Adrenal gland (tissue), 12 donors: Measurements from ENCODE around the gene BAG2. TPM values are rescaled to one million over a fixed set of nuclear protein-coding genes. Genes with fewer than 3 reads are reported as not detected.

Experiments
- DNase-seq, 7 donors: peaks; one replicate each; pipeline ENCODE4 v3.0.0-alpha.2; 2019 to 2020
- H3K27ac ChIP-seq, 5 donors: fragments of 200-600 bp; sonication (generic) in 4 of 5; 1 replicate in 3 of 5; 2 replicates in 2 of 5; pipeline versions ENCODE4 v1.5.1 to v1.8.0; 2016 to 2020; ENCODE audit warnings: mild to moderate bottlenecking in 1 of 5
- H3K27me3 ChIP-seq: fragments of 200-600 bp; 2 replicates; pipeline ENCODE4 v1.8.0; 2021
- H3K36me3 ChIP-seq, 2 donors: fragments of 200-600 bp; replicated peaks in 1 of 2; 1 replicate in 1 of 2; 2 replicates in 1 of 2; pipeline versions ENCODE4 v1.5.1 to v1.8.0; 2018 to 2022
- H3K4me1 ChIP-seq, 2 donors: fragments of 200-600 bp; replicated peaks in 1 of 2; 1 replicate in 1 of 2; 2 replicates in 1 of 2; pipeline versions ENCODE4 v1.5.1 to v1.8.0; 2018 to 2021
- H3K4me3 ChIP-seq, 4 donors: fragments of 200-600 bp; sonication (generic) in 3 of 4; one replicate each; pipeline ENCODE4 v1.5.1; 2016 to 2018
- H3K9me3 ChIP-seq, 3 donors: fragments of 200-600 bp; sonication (generic) in 1 of 3; replicated peaks in 1 of 3; 1 replicate in 2 of 3; 2 replicates in 1 of 3; pipeline versions ENCODE4 v1.5.1 to v1.8.0; 2016 to 2021
- POLR2A ChIP-seq, 2 donors: fragments of 450-650 bp; IDR thresholded peaks; one replicate each; pipeline ENCODE4 v1.6.1; 2017; ENCODE audit warnings: antibody characterized with exemption in 2 of 2, mild to moderate bottlenecking in 2 of 2, moderate library complexity in 1 of 2
- WGBS, 4 donors: extraction: QIAGEN DNeasy Blood & Tissue Kit in 2 of 4; methylation state at CpG; one replicate each; pipeline versions ENCODE4 v1.1.5 to v1.1.7; 2013 to 2017; 5-methylcytosine and 5-hydroxymethylcytosine counted together
- intact Hi-C, 2 donors: fragments of 100-400 bp; cut with DNase I; formaldehyde crosslinking; loops; one replicate each; pipeline versions ENCODE4 v1.14.1 to v1.15.0; 2022 to 2023
- polyA plus RNA-seq, 3 donors: library from polyadenylated mRNA; stranded (reverse); fragments of 200-250 nt in 2 of 3; fragments of 350-450 nt in 1 of 3; fragmentation: Illumina TruSeq in 1 of 3; extraction: RNeasy Lipid Tissue Mini Kit (QIAGEN cat#74804) in 1 of 3; gene quantifications; one replicate each; pipeline ENCODE4 v1.2.3, GENCODE V29; 2013 to 2014
- total RNA-seq, 9 donors: library from RNA; depleted of rRNA in 4 of 9; stranded (reverse); fragments of >200 nt in 4 of 9; fragments of 120-200 nt in 1 of 9; fragmentation: NEBNext Ultra II Directional in 1 of 9; extraction: Animal tissue kit (Norgen Biotek cat#: 25700) in 1 of 9; gene quantifications; one replicate each; pipeline versions ENCODE4 v1.1.0 to v1.2.4, GENCODE V29; 2013 to 2023
- TF ChIP-seq, protein P1 (sequence below), 6 experiments: fragments of 450-650 bp in 4 of 6; fragments of 200-600 bp in 2 of 6; sonication (generic) in 1 of 6; IDR thresholded peaks; 1 replicate in 5 of 6; 2 replicates in 1 of 6; pipeline versions ENCODE4 v1.5.1 to v1.8.0; 2016 to 2021; ENCODE audit warnings: antibody characterized with exemption in 6 of 6, mild to moderate bottlenecking in 2 of 6, moderate library complexity in 1 of 6
- donor health status: healthy with polysubstance abuse.
- donor health status: Bipolar disorder and iron deficiency.
- donor health status: DM: yes; HTN: yes; CAD: no.
- donor health status: DM: no; HTN: no; CAD: no.
- donor health status: DM: no; HTN: no; CAD: no.
- donor health status: DM: yes; HTN: yes; CAD: no.

Gene BAG2
- total and polyA plus RNA-seq, 12 donors = 2.6 to 18.0 (median 7.5) TPM

DNA sequence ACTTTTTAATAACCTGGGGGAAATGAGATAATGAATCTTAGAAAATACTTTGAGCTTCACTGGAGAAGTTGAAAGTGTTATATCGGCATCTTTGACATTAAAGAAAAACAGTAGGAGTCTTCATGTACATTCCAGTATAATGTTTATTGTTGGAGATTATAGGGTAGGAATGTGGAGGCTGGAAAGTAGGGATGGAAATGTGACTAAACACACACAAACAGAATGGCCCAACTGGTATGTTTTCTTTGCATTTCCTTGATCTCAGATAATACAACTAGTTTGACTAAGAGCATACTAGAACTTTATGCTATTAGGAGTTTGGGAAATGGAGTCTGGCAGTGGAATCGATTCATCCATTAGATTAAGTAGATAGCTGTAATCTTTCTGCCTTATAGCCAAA is 10.1 kb upstream of the BAG2 start:
- 62 to 83% (median 81%) methylated on average over 2 of the region's 2 CpGs for WGBS, 4 donors

DNA sequence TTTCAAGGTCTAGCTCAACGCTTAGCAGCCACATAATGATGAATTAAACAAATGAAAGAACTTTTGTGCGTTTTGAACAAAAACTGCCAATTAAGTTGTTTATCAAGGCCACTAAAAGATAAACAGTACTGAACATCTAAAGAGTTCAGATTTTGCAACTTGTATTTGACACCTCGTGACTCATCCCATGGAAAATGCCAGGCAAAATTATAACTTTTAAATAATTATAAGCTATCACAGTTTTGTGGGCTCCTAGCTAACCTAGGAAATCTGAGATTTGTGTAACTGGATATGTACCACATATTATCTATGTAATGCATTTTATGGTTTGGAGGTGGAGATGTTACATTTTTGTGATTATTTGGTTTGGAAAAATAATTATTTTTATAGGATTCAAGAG is 9.6 kb upstream of the BAG2 start:
- 45 to 47% (median 46%) methylated on average over 3 of the region's 3 CpGs for WGBS, 4 donors
- H3K27me3 ChIP-seq = no peaks in the 10 kb centered on the region
- peak in 1 of 7 donors; percentile 6 for DNase-seq
- TF ChIP-seq, protein P1, sequence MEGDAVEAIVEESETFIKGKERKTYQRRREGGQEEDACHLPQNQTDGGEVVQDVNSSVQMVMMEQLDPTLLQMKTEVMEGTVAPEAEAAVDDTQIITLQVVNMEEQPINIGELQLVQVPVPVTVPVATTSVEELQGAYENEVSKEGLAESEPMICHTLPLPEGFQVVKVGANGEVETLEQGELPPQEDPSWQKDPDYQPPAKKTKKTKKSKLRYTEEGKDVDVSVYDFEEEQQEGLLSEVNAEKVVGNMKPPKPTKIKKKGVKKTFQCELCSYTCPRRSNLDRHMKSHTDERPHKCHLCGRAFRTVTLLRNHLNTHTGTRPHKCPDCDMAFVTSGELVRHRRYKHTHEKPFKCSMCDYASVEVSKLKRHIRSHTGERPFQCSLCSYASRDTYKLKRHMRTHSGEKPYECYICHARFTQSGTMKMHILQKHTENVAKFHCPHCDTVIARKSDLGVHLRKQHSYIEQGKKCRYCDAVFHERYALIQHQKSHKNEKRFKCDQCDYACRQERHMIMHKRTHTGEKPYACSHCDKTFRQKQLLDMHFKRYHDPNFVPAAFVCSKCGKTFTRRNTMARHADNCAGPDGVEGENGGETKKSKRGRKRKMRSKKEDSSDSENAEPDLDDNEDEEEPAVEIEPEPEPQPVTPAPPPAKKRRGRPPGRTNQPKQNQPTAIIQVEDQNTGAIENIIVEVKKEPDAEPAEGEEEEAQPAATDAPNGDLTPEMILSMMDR (IDR thresholded peaks at IDR 0.05) = no peak
- TF ChIP-seq POLR2A (IDR thresholded peaks at IDR 0.05) = no peak
- H3K4me3 ChIP-seq = no peak overlapping the region
- intact Hi-C loops = no loop called here
- peaks cover 0 to 3% of the 10 kb centered on the region in 2 donors for H3K36me3 ChIP-seq
- peak overlapping the region in 3 of 5 donors; percentile 13 to 32 (median 32) for H3K27ac ChIP-seq
- peaks cover 0 to 13% (median 10%) of the 10 kb centered on the region in 3 donors for H3K9me3 ChIP-seq
- peaks cover 7 to 10% of the 10 kb centered on the region in 2 donors for H3K4me1 ChIP-seq

More for the DNA sequence above, 10.1 kb upstream of the BAG2 start:
- H3K27ac ChIP-seq = peak overlapping the region in 3 of 5 donors; percentile 13 to 32 (median 32)
- intact Hi-C loops = no loop called here
- peaks cover 7 to 10% of the 10 kb centered on the region in 2 donors for H3K4me1 ChIP-seq
- no peaks in the 10 kb centered on the region for H3K27me3 ChIP-seq
- no peak for DNase-seq
- peaks cover 0 to 3% of the 10 kb centered on the region in 2 donors for H3K36me3 ChIP-seq
- peaks cover 0 to 13% (median 10%) of the 10 kb centered on the region in 3 donors for H3K9me3 ChIP-seq
- no peak for TF ChIP-seq POLR2A (IDR thresholded peaks at IDR 0.05)
- TF ChIP-seq, protein P1 (IDR thresholded peaks at IDR 0.05) = no peak
- no peak overlapping the region for H3K4me3 ChIP-seq

DNA sequence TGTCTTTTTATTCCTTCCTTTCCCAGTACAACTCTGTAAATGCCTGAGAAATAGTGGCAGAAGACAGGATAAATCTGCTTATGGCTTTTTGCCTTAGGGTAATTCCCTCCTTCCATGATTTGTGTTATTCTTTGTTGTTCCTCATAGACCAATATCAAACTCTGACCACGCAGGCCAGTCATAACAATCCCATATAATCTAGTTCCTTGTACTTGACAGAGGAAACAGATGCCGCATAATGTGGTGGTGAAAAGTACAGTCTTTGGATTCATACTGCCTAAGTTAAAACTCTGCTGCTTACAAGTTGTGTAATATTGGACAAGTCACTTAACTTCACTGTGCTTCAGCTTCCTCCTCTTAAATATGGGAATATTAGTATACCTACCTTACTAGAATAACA is 8.2 kb upstream of the BAG2 start:
- Histone ChIP-seq H3K27me3 (no peaks in the 10 kb centered on the region), H3K4me3 (no peak overlapping the region), H3K4me1 (peaks cover 7 to 16% of the 10 kb centered on the region in 2 donors), H3K27ac (no peak overlapping the region), H3K36me3 (peaks cover 0 to 3% of the 10 kb centered on the region in 2 donors), H3K9me3 (peaks cover 0 to 13% (median 10%) of the 10 kb centered on the region in 3 donors)
- 89 to 100% (median 92%) methylated on average over 2 of the region's 2 CpGs for WGBS, 4 donors
- no peak for DNase-seq
- TF ChIP-seq, protein P1 (IDR thresholded peaks at IDR 0.05) = no peak
- TF ChIP-seq POLR2A (IDR thresholded peaks at IDR 0.05) = no peak
- intact Hi-C loops = no loop called here

DNA sequence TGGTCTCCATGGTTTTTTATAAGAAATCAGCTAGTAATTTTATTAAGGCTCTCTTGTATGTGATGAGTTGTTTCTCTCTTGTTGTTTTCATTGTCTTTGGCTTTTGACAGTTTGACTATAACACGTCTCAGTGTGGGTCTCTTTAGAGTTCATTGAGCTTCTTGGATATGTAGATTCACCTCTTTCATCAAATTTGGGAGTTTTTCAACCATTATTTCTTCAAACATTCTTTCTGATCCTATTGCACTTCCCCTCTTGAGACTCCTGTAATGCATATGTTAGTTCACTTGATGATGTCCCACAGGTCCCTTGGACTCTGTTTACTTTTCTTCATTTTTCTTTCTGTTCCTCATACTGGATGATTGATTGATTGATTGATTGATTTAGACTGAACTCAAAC is 7.0 kb upstream of the BAG2 start:
- Histone ChIP-seq H3K27ac (no peak overlapping the region), H3K27me3 (no peaks in the 10 kb centered on the region), H3K36me3 (peaks cover 0 to 3% of the 10 kb centered on the region in 2 donors), H3K4me3 (no peak overlapping the region), H3K4me1 (peaks cover 7 to 16% of the 10 kb centered on the region in 2 donors), H3K9me3 (peaks cover 0 to 13% (median 10%) of the 10 kb centered on the region in 3 donors)
- intact Hi-C loops = no loop called here
- DNase-seq = no peak
- TF ChIP-seq, protein P1 (IDR thresholded peaks at IDR 0.05) = no peak
- TF ChIP-seq POLR2A (IDR thresholded peaks at IDR 0.05) = no peak
- WGBS, 4 donors = 95 to 100% (median 98%) methylated on average over 1 of the region's 1 CpG
